Stomach (tissue), 4 donors: ENCODE measurements around the gene CLDN7.

Experiments
- EP300 ChIP-seq: sonication (generic); formaldehyde crosslinking; IDR thresholded peaks from one replicate; pipeline ENCODE4 v1.6.1; 2017; ENCODE audit warnings: antibody characterized with exemption
- POLR2A ChIP-seq, 4 donors: fragments of 450-650 bp; IDR thresholded peaks; one replicate each; pipeline ENCODE4 v1.6.1; 2016; ENCODE audit warnings: antibody characterized with exemption in 4 of 4, control low read depth in 2 of 4, mild to moderate bottlenecking in 1 of 4, moderate library complexity in 1 of 4
- POLR2AphosphoS5 ChIP-seq, 3 donors: sonication (generic); formaldehyde crosslinking; IDR thresholded peaks; one replicate each; pipeline ENCODE4 v1.6.1; 2016; ENCODE audit warnings: antibody characterized with exemption in 3 of 3
- TF ChIP-seq, protein P1 (sequence below), 7 experiments: fragments of 450-650 bp in 4 of 7; fragments of 200-600 bp in 3 of 7; sonication (generic) in 3 of 7; IDR thresholded peaks; one replicate each; pipeline ENCODE4 v1.5.1; 2016 to 2019; ENCODE audit warnings: antibody characterized with exemption in 7 of 7, control low read depth in 2 of 7, mild to moderate bottlenecking in 1 of 7

DNA sequence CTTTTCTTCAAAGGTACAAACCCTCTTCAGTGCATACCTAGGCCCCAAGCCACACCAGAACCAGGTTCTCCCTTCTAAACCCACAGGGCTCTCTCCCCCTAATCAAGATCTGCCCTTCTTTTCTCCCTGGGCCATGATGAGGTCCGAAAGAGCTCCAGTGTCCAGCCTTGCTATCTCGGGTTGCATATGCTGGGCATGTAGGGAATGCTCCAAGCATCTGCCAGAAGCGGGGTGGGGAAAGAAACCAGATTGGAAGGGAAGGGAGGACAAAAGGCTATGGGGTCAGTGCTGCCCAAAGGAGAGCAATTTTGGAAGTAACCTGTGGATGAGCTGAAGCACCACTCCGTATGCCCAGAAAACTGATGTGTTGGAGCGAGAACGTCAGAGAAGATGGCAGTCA is 13.1 kb downstream of the CLDN7 start:
- TF ChIP-seq, protein P1, sequence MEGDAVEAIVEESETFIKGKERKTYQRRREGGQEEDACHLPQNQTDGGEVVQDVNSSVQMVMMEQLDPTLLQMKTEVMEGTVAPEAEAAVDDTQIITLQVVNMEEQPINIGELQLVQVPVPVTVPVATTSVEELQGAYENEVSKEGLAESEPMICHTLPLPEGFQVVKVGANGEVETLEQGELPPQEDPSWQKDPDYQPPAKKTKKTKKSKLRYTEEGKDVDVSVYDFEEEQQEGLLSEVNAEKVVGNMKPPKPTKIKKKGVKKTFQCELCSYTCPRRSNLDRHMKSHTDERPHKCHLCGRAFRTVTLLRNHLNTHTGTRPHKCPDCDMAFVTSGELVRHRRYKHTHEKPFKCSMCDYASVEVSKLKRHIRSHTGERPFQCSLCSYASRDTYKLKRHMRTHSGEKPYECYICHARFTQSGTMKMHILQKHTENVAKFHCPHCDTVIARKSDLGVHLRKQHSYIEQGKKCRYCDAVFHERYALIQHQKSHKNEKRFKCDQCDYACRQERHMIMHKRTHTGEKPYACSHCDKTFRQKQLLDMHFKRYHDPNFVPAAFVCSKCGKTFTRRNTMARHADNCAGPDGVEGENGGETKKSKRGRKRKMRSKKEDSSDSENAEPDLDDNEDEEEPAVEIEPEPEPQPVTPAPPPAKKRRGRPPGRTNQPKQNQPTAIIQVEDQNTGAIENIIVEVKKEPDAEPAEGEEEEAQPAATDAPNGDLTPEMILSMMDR (IDR thresholded peaks at IDR 0.05), result no peak
- TF ChIP-seq POLR2A (IDR thresholded peaks at IDR 0.05) (no peak), POLR2AphosphoS5 (IDR thresholded peaks at IDR 0.05) (no peak), EP300 (no peak)
